ENCODE results near the gene LRMDA.

DNA sequence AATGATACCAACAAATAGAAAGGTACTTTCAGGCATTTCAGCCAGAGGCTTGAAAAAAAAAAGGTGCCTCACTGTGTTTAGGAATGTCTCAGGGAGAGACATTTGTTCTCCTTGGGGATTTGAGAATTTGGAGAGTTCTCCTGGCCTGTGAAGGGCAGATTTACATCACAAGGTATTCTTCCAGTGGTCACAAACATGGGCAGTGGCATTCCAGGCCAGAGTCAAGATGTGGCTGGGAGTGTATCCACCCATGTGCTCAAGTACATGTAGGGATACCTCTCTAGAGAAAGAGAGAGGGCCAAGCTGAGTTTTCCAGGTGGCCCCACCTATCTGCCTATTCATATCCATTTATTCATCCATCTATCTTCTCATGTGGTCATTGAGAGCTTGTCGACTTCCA, 253.8 kb downstream of the LRMDA start:
- TF ChIP-seq CTCF (IDR thresholded peaks at IDR 0.05) (no peak), POLR2A (IDR thresholded peaks at IDR 0.05) (no peak)
